ENCODE data around the gene FRY.

Gene FRY

GRCh38 chr13:32024750-32025149, 6.8 kb upstream of the FRY start:
- no peak for DNase-seq (ENCODE audit: low read depth)
- no peak for TF ChIP-seq CTCF (IDR thresholded peaks at IDR 0.05; ENCODE audit: insufficient read depth, low read depth, low read length, missing control alignments)

GRCh38 chr13:32025730-32026129, 5.8 kb upstream of the FRY start:
- TF ChIP-seq CTCF (IDR thresholded peaks at IDR 0.05; ENCODE audit: insufficient read depth, low read depth, low read length, missing control alignments) = no peak
- no peak for DNase-seq (ENCODE audit: low read depth)
- H3K4me3 ChIP-seq (ENCODE audit: low read length) = no peak overlapping the region

More at GRCh38 chr13:32024750-32025149, 6.8 kb upstream of the FRY start:
- no peak overlapping the region for H3K4me3 ChIP-seq (ENCODE audit: low read length)

- H3K4me3 ChIP-seq (ENCODE audit: low read length) = no peak overlapping the region
- no peak for DNase-seq (ENCODE audit: low read depth)
- TF ChIP-seq CTCF (IDR thresholded peaks at IDR 0.05; ENCODE audit: insufficient read depth, low read depth, low read length, missing control alignments) = no peak
Observed at GRCh38 chr13:32026623-32027022, 5.0 kb upstream of the FRY start.

- no peak for TF ChIP-seq CTCF (IDR thresholded peaks at IDR 0.05; ENCODE audit: insufficient read depth, low read depth, low read length, missing control alignments)
- no peak for DNase-seq (ENCODE audit: low read depth)
- H3K4me3 ChIP-seq (ENCODE audit: low read length) = no peak overlapping the region
Observed at GRCh38 chr13:32028711-32029110, 2.9 kb upstream of the FRY start.

GRCh38 chr13:32029684-32030083, 1.9 kb upstream of the FRY start:
- no peak for TF ChIP-seq CTCF (IDR thresholded peaks at IDR 0.05; ENCODE audit: insufficient read depth, low read depth, low read length, missing control alignments)
- no peak for DNase-seq (ENCODE audit: low read depth)
- no peak overlapping the region for H3K4me3 ChIP-seq (ENCODE audit: low read length)

- no peak for DNase-seq (ENCODE audit: low read depth)
- peak overlapping the region; percentile 45 for H3K4me3 ChIP-seq (ENCODE audit: low read length)
- no peak for TF ChIP-seq CTCF (IDR thresholded peaks at IDR 0.05; ENCODE audit: insufficient read depth, low read depth, low read length, missing control alignments)
Observed at GRCh38 chr13:32031815-32032370, 319 bp downstream of the FRY start.

GRCh38 chr13:32032759-32033158, 1.2 kb downstream of the FRY start:
- H3K4me3 ChIP-seq (ENCODE audit: low read length) = no peak overlapping the region
- TF ChIP-seq CTCF (IDR thresholded peaks at IDR 0.05; ENCODE audit: insufficient read depth, low read depth, low read length, missing control alignments) = no peak
- DNase-seq (ENCODE audit: low read depth) = no peak

All from epithelial cell of esophagus (primary cell).